Measurements from ENCODE around the gene LRP2.
"Not testable (repeated sequence)": the region's sequence is repeated elsewhere in the genome, so short reads cannot be mapped to it uniquely, and the experiment has no call there.

LRP2 gene

DNA sequence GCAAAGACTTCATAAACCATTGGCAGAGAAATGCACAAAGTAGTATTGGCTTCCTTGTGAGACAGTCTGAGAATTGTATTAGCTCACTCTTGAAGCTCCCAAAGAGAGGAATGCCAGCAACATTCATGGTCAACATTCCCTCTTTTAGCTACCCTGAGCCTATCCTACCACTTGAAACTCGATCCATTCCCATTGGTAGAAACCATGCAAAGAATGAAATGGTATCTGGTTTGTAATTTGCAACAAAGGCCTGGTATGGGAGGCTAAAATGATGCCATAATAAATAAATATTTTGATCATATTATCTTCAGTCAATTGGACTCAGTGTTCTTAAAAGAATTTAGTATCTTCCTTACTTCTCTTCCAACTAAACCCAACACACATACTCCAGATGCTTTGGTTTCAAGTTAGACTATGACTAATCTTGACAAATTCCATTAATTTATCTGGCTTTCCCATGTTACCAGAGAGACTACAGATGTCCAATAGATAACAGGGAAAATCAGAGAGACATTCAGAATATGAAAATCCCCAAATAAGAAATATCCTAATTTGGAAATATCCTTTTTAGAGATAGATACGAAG, 190.1 kb downstream of the LRP2 start:
- no peak for DNase-seq

DNA sequence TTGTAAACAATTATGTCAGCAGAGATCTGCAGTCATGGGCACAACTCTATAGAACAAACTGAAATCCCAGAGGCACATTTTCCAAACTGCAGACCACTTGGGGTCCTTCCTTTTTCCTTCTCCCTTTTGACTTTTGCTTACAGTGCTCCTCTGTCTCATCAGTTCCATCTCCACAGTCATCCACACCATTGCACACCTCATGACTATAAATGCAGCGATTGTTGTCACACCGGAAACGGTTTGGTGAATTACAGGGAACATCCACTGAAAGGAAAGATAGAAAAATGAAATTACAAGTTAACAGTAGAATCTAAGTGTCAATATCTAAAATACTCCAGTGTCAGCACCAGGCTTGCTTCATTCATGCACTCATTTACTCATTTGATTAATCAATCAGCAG, 196.5 kb downstream of the LRP2 start:
- DNase-seq = no peak

DNA sequence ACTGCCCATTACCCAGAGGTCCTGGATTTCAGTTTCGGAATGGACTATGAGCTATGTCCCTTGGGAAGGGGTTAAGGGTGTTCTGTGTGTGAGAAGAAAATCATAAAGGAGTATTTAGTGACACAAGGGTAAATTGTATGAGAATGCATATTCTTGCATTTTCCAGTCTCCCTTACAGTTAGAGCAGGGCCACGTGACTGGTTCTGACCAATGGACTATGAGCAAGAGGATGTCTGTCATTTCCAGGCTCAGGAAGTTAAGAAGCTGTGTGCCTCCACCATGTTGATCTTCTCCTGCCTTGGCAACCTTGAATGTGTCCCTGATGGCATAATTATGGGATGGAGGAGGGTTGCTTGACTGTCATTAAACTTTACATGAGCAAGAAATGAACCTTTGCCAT, 198.0 kb downstream of the LRP2 start:
- DNase-seq = no peak

GRCh38 chr2:169162613-169163012, 199.7 kb downstream of the LRP2 start:
- DNase-seq = no peak

GRCh38 chr2:169160926-169161481, 201.3 kb downstream of the LRP2 start:
- DNase-seq = no peak

DNA sequence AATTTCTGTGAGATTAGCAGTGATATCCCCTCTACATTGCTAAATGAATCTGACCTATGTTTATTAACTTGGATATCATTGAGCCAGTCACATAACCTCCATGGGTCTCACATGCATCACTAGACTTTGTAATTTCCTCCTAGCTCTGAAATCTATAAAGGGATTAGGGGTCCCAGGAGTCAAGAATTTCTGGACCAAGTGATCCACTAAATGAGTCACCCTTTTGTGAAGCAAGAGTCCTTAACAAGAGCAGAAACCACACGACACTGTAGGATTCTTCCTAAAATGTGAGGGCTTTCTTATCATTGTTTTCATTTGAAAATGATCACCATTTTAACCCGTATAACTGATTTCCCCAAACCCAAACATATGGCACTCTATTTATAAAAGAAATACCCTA, 202.6 kb downstream of the LRP2 start:
- no peak for DNase-seq

GRCh38 chr2:169158874-169159273, 203.5 kb downstream of the LRP2 start:
- no peak for DNase-seq

DNA sequence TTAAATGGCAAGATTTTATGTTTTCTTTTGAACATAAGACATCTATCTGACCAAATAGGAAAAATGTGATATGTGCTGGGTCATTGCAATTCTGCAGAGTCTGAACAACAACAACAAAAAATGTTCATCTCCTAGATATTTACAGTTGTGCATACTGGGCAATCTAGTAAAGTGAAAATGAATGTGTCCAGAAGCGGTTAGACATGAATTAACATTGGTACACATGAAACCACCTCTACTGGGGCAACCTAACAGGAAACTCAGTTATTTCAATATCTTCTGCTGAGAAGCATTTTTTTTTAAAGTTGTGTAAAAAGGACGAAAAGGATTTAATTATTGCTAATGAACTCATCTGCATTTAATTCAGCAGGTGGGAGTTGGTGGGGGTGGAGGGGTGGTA, 216.1 kb downstream of the LRP2 start:
- no peak for DNase-seq

- no peak for DNase-seq
Measured at GRCh38 chr2:169143998-169144397, 218.3 kb downstream of the LRP2 start.

DNA sequence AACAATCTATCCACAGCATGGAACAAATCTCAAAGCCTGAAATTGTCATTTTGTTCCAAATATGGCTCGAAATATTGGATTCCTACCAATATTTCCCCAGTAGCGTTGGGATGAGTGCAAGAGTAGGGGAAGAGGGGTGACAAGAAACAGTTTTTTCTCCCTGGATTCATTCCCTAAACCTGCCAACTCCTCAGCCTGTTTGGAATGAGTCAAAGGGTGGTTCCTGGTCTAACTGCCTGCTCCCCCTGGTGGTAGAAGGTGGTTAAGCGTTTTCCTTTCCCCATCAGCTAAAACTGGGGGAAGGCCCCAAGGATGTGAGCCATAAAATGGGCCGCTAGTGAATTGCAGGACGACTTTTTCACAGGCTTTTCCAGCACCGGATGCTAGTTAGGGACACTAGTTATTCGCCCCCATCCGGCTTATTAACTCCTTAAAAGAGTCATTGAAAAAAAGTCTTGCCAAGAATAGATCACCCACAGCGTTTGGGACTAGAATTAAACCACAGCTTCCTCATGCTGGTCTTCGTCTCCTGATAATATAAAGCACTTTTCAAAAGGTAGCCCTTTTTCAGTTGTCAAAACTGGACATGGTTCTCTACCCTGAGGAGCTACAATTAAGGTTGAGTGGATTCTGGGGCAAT, 220.5 kb downstream of the LRP2 start:
- peak; percentile 78 for DNase-seq

GRCh38 chr2:169139993-169140767, 222.2 kb downstream of the LRP2 start:
- no peak for DNase-seq

GRCh38 chr2:169139145-169139544, 223.2 kb downstream of the LRP2 start:
- no peak for DNase-seq

GRCh38 chr2:169137924-169138323, 224.4 kb downstream of the LRP2 start:
- DNase-seq = no peak

DNA sequence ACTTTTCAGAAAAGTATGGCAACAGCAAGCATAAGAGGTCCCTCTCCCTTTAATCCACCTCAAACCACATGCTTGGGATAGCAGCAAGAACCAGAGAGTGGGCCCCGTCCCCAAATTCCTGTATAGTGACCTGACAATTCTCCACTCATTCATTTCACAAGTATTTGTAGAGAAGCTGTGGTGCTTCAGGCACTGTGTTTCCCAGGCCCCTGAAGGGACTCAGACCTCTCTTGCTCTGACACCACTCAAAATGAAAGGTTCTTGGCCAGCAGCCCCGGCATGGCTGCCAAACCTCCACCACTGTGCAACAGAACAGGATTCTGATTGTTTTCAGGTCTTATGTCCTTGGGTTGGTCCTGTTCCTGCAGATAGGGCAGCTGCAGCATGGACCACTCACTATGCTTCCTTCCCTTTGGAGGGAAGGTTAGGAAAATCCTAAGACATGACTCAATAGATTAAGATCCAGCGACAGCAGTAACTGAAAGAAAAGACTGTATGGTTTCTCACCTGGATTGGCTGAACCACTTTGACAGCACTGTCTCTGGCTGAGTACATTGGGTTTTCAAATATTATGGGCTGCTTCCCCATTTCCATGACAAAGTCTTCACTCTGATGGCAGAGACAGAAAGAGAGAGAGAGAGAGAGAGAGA, 225.3 kb downstream of the LRP2 start:
- no peak for DNase-seq

- DNase-seq = not testable (repeated sequence)
Measured at GRCh38 chr2:169136428-169136827, 225.9 kb downstream of the LRP2 start.

- DNase-seq = not testable (repeated sequence)
Measured at GRCh38 chr2:169134272-169134671, 228.1 kb downstream of the LRP2 start.

DNA sequence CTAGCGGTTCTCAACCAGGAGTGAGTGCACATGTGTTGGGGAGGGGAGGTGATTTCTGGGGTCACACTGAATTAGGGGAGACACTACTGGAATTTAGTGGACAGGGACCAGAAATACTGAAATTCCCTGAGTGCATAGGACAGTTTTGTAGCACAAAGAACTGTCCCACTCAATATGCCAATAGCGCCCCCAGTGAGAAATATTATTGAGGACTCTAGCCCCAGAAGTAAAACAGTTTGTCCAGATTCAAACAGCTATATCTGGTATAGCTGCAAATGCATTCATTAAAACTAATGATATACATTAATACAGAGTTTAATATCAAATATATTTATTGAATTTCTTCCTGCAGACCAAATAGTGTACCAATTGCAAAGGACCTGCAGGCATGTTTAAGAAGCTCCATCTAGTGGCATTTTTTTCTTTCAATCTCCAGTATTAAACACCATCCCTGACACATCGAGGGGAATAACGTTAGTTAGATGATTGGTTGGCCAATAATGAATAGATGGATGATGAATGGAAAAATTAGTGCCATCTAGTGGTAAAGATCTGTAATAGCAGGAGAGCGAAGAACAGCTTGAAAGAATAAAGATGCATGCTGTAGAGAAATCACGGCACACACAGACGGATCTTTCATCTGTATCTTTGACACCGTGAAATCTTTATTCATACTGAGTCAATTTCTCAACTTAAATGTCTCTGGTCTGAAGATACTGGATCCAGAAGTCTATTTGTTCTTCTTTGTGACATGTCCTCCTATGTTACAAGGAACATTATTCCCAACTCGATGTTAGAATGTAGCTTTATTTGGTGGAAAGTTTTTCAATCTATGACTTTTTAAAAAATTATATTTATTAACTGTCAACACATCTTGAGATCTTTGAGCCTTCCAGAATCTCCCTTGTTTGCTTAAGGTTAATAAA, 230.5 kb downstream of the LRP2 start:
- DNase-seq = no peak

GRCh38 chr2:169129703-169130243, 232.6 kb downstream of the LRP2 start:
- no peak for DNase-seq

- no peak for DNase-seq
Measured at GRCh38 chr2:169119851-169120250, 242.5 kb downstream of the LRP2 start.

GRCh38 chr2:169119123-169119760, 243.1 kb downstream of the LRP2 start:
- DNase-seq = no peak

- DNase-seq = no peak
Measured at GRCh38 chr2:169118060-169118459, 244.3 kb downstream of the LRP2 start.

All from stimulated activated CD8-positive, alpha-beta memory T cell treated with anti-CD3 and anti-CD28 coated beads, Interleukin-4, amount 100 ng/mL, for 48 hours (primary cell).